HEK293 (cell line): Measurements from ENCODE around the gene PLXNA2.

Experiments used
- CTCF ChIA-PET: fragments of 350-600 bp; formaldehyde crosslinking; extraction: SDS; loops from one replicate; lab custom pipeline; 2021; ENCODE audit warnings: antibody characterized with exemption; lab: Yijun Ruan, JAX
- POLR2A ChIA-PET: fragments of 300-600 bp; formaldehyde crosslinking; extraction: SDS; loops from one replicate; lab custom pipeline; 2020; ENCODE audit warnings: antibody characterized with exemption, inconsistent platforms; lab: Yijun Ruan, JAX
- H3K27ac ChIP-seq: fragments of 200-500 bp; sonication (Bioruptor generic); 2 replicates; pipeline ENCODE4 v1.5.1; 2014; ENCODE audit warnings: low read depth, low read length, control low read depth, inconsistent platforms; ENCODE audit errors: extremely low read depth
- H3K36me3 ChIP-seq, 2 experiments: fragments of 200-500 bp in 1 of 2; sonication (Bioruptor generic) in 1 of 2; 1 replicate in 1 of 2; 2 replicates in 1 of 2; pipeline ENCODE4 v1.5.1; 2014 to 2017; ENCODE audit warnings: inconsistent platforms in 2 of 2, low read length in 2 of 2; ENCODE audit not compliant: control insufficient read depth in 2 of 2, insufficient read depth in 1 of 2
- H3K4me1 ChIP-seq: fragments of 200-500 bp; sonication (Bioruptor generic); 2 replicates; pipeline ENCODE4 v1.5.1; 2014; ENCODE audit warnings: mild to moderate bottlenecking, low read length, inconsistent platforms; ENCODE audit not compliant: control insufficient read depth, insufficient read depth
- H3K4me3 ChIP-seq: 2 replicates; pipeline ENCODE4 v1.5.1; 2011; ENCODE audit warnings: low read depth, mild to moderate bottlenecking, control low read depth, low read length, moderate library complexity
- H3K9me3 ChIP-seq: fragments of 200-500 bp; sonication (Bioruptor generic); 2 replicates; pipeline ENCODE4 v1.5.1; 2014; ENCODE audit warnings: low read depth, low read length, inconsistent platforms; ENCODE audit not compliant: control insufficient read depth, insufficient read depth
- KLF1 ChIP-seq: fragments of 450-650 bp; formaldehyde crosslinking; IDR thresholded peaks from 2 replicates; pipeline ENCODE4 v1.5.1; 2016; ENCODE audit warnings: missing biosample characterization, missing genetic modification characterization
- KLF8 ChIP-seq: fragments of 450-650 bp; formaldehyde crosslinking; IDR thresholded peaks from 2 replicates; pipeline ENCODE4 v1.5.1; 2016; ENCODE audit warnings: missing biosample characterization, missing genetic modification characterization
- MYNN ChIP-seq: fragments of 450-650 bp; formaldehyde crosslinking; IDR thresholded peaks from 2 replicates; pipeline ENCODE4 v1.5.1; 2016; ENCODE audit warnings: missing biosample characterization, missing genetic modification characterization, borderline replicate concordance
- SCRT1 ChIP-seq: fragments of 450-650 bp; formaldehyde crosslinking; IDR thresholded peaks from 2 replicates; pipeline ENCODE4 v1.5.1; 2016; ENCODE audit warnings: missing biosample characterization, missing genetic modification characterization, borderline replicate concordance
- SP2 ChIP-seq: fragments of 450-650 bp; formaldehyde crosslinking; IDR thresholded peaks from 2 replicates; pipeline ENCODE4 v1.5.1; 2016; ENCODE audit warnings: missing biosample characterization, missing genetic modification characterization
- TRIM28 ChIP-seq: IDR thresholded peaks from 2 replicates; pipeline ENCODE4 v1.6.1; 2011; ENCODE audit warnings: low read length, control low read depth, borderline replicate concordance
- ZBTB8A ChIP-seq: fragments of 450-650 bp; formaldehyde crosslinking; IDR thresholded peaks from 2 replicates; pipeline ENCODE4 v1.5.1; 2016; ENCODE audit warnings: missing biosample characterization, missing genetic modification characterization
- ZFP3 ChIP-seq: fragments of 450-650 bp; formaldehyde crosslinking; IDR thresholded peaks from 2 replicates; pipeline ENCODE4 v1.5.1; 2016; ENCODE audit warnings: low read depth, missing biosample characterization, missing genetic modification characterization
- ZFP41 ChIP-seq: fragments of 450-650 bp; formaldehyde crosslinking; IDR thresholded peaks from 2 replicates; pipeline ENCODE4 v1.5.1; 2016; ENCODE audit warnings: missing biosample characterization, missing genetic modification characterization, borderline replicate concordance
- ZNF10 ChIP-seq: fragments of 450-650 bp; formaldehyde crosslinking; IDR thresholded peaks from 2 replicates; pipeline ENCODE4 v1.5.1; 2017; ENCODE audit warnings: missing biosample characterization, missing genetic modification characterization
- ZNF112 ChIP-seq: fragments of 450-650 bp; formaldehyde crosslinking; IDR thresholded peaks from 2 replicates; pipeline ENCODE4 v1.5.0; 2017; ENCODE audit warnings: missing biosample characterization, missing genetic modification characterization
- ZNF19 ChIP-seq: fragments of 450-650 bp; formaldehyde crosslinking; IDR thresholded peaks from 2 replicates; pipeline ENCODE4; 2016; ENCODE audit warnings: missing biosample characterization, missing genetic modification characterization, low read depth
- ZNF510 ChIP-seq: fragments of 450-650 bp; formaldehyde crosslinking; IDR thresholded peaks from 2 replicates; pipeline ENCODE4 v1.5.1; 2018; ENCODE audit warnings: mild to moderate bottlenecking, missing genetic modification characterization, missing biosample characterization; ENCODE audit not compliant: insufficient replicate concordance
- ZNF530 ChIP-seq: fragments of 450-650 bp; formaldehyde crosslinking; IDR thresholded peaks from 2 replicates; pipeline ENCODE4 v1.5.1; 2016; ENCODE audit warnings: low read depth, missing biosample characterization, missing genetic modification characterization
- ZNF560 ChIP-seq: fragments of 450-650 bp; formaldehyde crosslinking; IDR thresholded peaks from 2 replicates; pipeline ENCODE4 v1.5.1; 2017; ENCODE audit warnings: missing biosample characterization, missing genetic modification characterization, borderline replicate concordance
- ZNF600 ChIP-seq: fragments of 450-650 bp; formaldehyde crosslinking; IDR thresholded peaks from 2 replicates; pipeline ENCODE4 v1.5.1; 2016; ENCODE audit warnings: missing biosample characterization, missing genetic modification characterization
- ZNF677 ChIP-seq: fragments of 450-650 bp; IDR thresholded peaks from 2 replicates; pipeline ENCODE4 v1.5.0; 2018; ENCODE audit warnings: missing biosample characterization, mild to moderate bottlenecking, missing genetic modification characterization, moderate library complexity
- ZNF777 ChIP-seq: fragments of 450-650 bp; formaldehyde crosslinking; IDR thresholded peaks from 2 replicates; pipeline ENCODE4 v1.5.1; 2017; ENCODE audit warnings: missing biosample characterization, missing genetic modification characterization, borderline replicate concordance
- ZNF792 ChIP-seq: fragments of 450-650 bp; formaldehyde crosslinking; IDR thresholded peaks from 2 replicates; pipeline ENCODE4 v1.5.1; 2016; ENCODE audit warnings: missing biosample characterization, missing genetic modification characterization
- ZNF837 ChIP-seq: fragments of 450-650 bp; formaldehyde crosslinking; IDR thresholded peaks from 2 replicates; pipeline ENCODE4 v1.5.1; 2016; ENCODE audit warnings: missing biosample characterization, missing genetic modification characterization
- TF ChIP-seq, protein P1 (sequence below): fragments of 450-650 bp; formaldehyde crosslinking; IDR thresholded peaks from 2 replicates; pipeline ENCODE4 v1.5.0; 2017; ENCODE audit warnings: missing biosample characterization, missing genetic modification characterization, borderline replicate concordance
- TF ChIP-seq, protein P2 (sequence below): fragments of 450-650 bp; formaldehyde crosslinking; IDR thresholded peaks from 2 replicates; pipeline ENCODE4 v1.5.1; 2016; ENCODE audit warnings: missing biosample characterization, missing genetic modification characterization
- TF ChIP-seq, protein P3 (sequence below): fragments of 450-650 bp; formaldehyde crosslinking; IDR thresholded peaks from 2 replicates; pipeline ENCODE4 v1.5.1; 2016; ENCODE audit warnings: missing biosample characterization, missing genetic modification characterization

The PLXNA2 gene

DNA sequence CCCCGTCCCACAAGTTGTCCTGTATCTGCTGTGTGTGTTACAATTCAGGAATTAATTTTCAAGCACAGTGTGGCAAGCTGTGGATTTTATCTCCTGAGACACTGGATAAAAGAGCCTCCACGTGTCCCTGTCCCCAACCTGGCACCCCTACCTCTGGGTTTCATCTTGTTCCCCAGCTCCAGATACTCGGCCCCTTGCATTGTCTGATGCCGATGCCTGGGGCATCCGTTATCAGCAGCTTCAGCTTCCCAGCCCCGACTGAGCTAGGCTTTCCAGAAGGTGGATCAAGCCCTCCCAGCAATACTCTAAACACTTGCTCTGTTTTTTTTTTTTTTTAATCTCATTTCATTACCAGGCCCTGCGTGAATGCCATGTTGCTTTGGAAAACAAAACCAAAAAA lies 159.4 kb downstream of the PLXNA2 start:
- Histone ChIP-seq H3K9me3 (no peaks in the 10 kb centered on the region), H3K4me1 (no peaks in the 10 kb centered on the region), H3K27ac (no peak overlapping the region), H3K4me3 (no peak overlapping the region)
- ChIA-PET CTCF (interaction anchor here (0.5 to 1.6 kb wide), 5 partner anchors 9 to 161 kb away, joined by 3 to 10 read pairs (median 3); no protein-coding TSS in a partner anchor), POLR2A (no interaction called here)
- no peak for TF ChIP-seq SCRT1 (tag by site-specific recombination)
- no peak for TF ChIP-seq ZNF777
- no peak for TF ChIP-seq MYNN (tag by site-specific recombination)
- no peak for TF ChIP-seq ZNF560 (tag by site-specific recombination)
- no peak for TF ChIP-seq ZNF677 (tag by site-specific recombination)
- TF ChIP-seq ZNF530 = no peak
- no peak for TF ChIP-seq ZNF837 (tag by site-specific recombination)
- TF ChIP-seq ZNF112 = no peak
- TF ChIP-seq ZFP41 (tag by site-specific recombination) = no peak
- TF ChIP-seq, protein P1, sequence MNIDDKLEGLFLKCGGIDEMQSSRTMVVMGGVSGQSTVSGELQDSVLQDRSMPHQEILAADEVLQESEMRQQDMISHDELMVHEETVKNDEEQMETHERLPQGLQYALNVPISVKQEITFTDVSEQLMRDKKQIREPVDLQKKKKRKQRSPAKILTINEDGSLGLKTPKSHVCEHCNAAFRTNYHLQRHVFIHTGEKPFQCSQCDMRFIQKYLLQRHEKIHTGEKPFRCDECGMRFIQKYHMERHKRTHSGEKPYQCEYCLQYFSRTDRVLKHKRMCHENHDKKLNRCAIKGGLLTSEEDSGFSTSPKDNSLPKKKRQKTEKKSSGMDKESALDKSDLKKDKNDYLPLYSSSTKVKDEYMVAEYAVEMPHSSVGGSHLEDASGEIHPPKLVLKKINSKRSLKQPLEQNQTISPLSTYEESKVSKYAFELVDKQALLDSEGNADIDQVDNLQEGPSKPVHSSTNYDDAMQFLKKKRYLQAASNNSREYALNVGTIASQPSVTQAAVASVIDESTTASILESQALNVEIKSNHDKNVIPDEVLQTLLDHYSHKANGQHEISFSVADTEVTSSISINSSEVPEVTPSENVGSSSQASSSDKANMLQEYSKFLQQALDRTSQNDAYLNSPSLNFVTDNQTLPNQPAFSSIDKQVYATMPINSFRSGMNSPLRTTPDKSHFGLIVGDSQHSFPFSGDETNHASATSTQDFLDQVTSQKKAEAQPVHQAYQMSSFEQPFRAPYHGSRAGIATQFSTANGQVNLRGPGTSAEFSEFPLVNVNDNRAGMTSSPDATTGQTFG (tag by site-specific recombination) = no peak
- TF ChIP-seq ZNF10 (tag by site-specific recombination) = no peak
- no peak for TF ChIP-seq SP2 (tag by site-specific recombination)
- no peak for TF ChIP-seq ZNF19 (tag by site-specific recombination)
- TF ChIP-seq, protein P2, sequence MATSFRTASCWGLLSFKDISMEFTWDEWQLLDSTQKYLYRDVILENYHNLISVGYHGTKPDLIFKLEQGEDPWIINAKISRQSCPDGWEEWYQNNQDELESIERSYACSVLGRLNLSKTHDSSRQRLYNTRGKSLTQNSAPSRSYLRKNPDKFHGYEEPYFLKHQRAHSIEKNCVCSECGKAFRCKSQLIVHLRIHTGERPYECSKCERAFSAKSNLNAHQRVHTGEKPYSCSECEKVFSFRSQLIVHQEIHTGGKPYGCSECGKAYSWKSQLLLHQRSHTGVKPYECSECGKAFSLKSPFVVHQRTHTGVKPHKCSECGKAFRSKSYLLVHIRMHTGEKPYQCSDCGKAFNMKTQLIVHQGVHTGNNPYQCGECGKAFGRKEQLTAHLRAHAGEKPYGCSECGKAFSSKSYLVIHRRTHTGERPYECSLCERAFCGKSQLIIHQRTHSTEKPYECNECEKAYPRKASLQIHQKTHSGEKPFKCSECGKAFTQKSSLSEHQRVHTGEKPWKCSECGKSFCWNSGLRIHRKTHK (tag by site-specific recombination) = no peak
- TF ChIP-seq KLF8 (tag by site-specific recombination) = no peak
- no peak for TF ChIP-seq KLF1 (tag by site-specific recombination)
- no peak for TF ChIP-seq ZFP3 (tag by site-specific recombination)
- TF ChIP-seq, all 188 proteins: peak for 0
- H3K36me3 ChIP-seq = peaks cover 0 to 29% of the 10 kb centered on the region in 2 experiments; a peak in 1 of 3 replicates

DNA sequence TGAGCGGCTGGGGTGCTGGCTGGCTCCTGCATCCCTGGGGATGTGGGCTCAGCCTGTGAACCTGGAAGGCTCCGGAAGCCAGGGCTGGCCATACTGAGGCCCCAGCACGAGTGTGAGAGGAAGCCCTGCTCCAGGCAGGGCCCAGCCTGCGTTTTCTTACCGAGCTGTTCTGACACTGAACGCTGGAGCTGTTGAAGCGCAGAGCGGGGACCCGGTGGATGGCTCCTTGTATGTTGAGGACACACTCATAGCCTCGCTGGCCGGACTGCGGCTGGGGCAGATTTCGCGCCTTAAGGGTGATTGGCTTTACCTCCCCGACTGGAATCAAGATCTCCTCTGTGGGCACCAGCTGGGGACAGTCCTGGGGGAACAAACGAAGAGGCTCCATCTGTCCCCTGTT lies 160.0 kb downstream of the PLXNA2 start:
- Histone ChIP-seq H3K36me3 (peaks cover 0 to 30% of the 10 kb centered on the region in 2 experiments; a peak in 1 of 3 replicates), H3K27ac (no peak overlapping the region), H3K4me1 (no peaks in the 10 kb centered on the region), H3K4me3 (no peak overlapping the region), H3K9me3 (no peaks in the 10 kb centered on the region)
- ChIA-PET CTCF (interaction anchor here (0.5 to 1.6 kb wide), 5 partner anchors 10 to 162 kb away, joined by 3 to 10 read pairs (median 3); no protein-coding TSS in a partner anchor), POLR2A (interaction anchor here (0.7 kb wide), 1 partner anchor 55 kb away, joined by 5 read pairs; no protein-coding TSS in a partner anchor)
- TF ChIP-seq TRIM28 (no peak), ZNF510 (tag by site-specific recombination) (no peak), ZBTB8A (no peak), ZNF792 (tag by site-specific recombination) (no peak), ZNF600 (tag by site-specific recombination) (no peak)
- TF ChIP-seq, protein P3, sequence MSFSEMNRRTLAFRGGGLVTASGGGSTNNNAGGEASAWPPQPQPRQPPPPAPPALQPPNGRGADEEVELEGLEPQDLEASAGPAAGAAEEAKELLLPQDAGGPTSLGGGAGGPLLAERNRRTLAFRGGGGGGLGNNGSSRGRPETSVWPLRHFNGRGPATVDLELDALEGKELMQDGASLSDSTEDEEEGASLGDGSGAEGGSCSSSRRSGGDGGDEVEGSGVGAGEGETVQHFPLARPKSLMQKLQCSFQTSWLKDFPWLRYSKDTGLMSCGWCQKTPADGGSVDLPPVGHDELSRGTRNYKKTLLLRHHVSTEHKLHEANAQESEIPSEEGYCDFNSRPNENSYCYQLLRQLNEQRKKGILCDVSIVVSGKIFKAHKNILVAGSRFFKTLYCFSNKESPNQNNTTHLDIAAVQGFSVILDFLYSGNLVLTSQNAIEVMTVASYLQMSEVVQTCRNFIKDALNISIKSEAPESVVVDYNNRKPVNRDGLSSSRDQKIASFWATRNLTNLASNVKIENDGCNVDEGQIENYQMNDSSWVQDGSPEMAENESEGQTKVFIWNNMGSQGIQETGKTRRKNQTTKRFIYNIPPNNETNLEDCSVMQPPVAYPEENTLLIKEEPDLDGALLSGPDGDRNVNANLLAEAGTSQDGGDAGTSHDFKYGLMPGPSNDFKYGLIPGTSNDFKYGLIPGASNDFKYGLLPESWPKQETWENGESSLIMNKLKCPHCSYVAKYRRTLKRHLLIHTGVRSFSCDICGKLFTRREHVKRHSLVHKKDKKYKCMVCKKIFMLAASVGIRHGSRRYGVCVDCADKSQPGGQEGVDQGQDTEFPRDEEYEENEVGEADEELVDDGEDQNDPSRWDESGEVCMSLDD = no peak
